ENCODE results near the gene UBAC1.

DNA sequence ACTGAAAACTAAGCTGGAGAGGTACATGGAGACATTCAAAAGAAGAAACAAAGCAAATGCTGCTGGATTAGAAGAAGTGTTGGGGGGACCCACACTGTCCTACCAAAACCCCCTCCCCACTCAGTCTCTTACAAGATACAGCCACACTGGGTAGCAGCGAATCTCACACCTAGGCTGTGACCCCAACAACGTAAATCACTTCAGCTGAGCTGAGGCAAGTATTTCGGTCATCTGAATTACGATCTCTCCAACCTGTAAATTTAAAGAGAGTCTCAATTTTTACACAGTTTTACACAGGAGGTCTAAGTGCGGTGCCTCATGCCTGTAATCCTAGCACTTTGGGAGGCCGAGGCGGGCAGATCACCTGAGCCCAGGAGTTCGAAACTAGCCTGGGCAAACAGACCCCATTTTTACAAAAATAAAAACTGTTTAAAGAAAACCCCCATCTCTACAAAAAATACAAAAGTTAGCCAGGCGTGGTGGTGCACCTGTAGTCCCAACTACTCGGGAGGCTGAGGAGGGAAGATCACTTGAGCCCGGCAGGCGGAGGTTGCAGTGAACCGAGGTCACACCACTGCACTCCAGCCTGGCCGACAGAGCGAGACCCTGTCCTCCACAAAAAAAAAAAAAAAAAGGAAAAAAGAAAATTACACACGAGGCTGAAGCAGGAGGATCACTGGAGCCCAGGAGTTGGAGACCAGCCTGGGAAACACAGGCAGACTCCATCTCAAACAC lies 57.2 kb downstream of the UBAC1 start:
- TF ChIP-seq, protein P1, sequence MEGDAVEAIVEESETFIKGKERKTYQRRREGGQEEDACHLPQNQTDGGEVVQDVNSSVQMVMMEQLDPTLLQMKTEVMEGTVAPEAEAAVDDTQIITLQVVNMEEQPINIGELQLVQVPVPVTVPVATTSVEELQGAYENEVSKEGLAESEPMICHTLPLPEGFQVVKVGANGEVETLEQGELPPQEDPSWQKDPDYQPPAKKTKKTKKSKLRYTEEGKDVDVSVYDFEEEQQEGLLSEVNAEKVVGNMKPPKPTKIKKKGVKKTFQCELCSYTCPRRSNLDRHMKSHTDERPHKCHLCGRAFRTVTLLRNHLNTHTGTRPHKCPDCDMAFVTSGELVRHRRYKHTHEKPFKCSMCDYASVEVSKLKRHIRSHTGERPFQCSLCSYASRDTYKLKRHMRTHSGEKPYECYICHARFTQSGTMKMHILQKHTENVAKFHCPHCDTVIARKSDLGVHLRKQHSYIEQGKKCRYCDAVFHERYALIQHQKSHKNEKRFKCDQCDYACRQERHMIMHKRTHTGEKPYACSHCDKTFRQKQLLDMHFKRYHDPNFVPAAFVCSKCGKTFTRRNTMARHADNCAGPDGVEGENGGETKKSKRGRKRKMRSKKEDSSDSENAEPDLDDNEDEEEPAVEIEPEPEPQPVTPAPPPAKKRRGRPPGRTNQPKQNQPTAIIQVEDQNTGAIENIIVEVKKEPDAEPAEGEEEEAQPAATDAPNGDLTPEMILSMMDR (IDR thresholded peaks at IDR 0.05; ENCODE audit: low read depth, low read length, poor library complexity, severe bottlenecking): no peak
- TF ChIP-seq EZH2phosphoT487 (IDR thresholded peaks at IDR 0.05; ENCODE audit: borderline replicate concordance, low read length): no peak
